Liver (tissue), 9 donors: ENCODE data around the gene CEP250. TPM values are rescaled to one million over a fixed set of nuclear protein-coding genes. Genes with fewer than 3 reads are reported as not detected.
"Not testable (repeated sequence)": the region's sequence is repeated elsewhere in the genome, so short reads cannot be mapped to it uniquely, and the experiment has no call there.

Experiments used
- DNase-seq: peaks from one replicate; pipeline ENCODE4 v3.0.0-alpha.2; 2017; ENCODE audit warnings: low spot score
- H3K27ac ChIP-seq, 2 donors: one replicate each; pipeline ENCODE4 v1.7.0; 2013; ENCODE audit warnings: inconsistent platforms in 2 of 2, low read length in 2 of 2, control low read depth in 1 of 2, low read depth in 1 of 2, mild to moderate bottlenecking in 1 of 2
- H3K27me3 ChIP-seq, 4 donors: one replicate each; pipeline versions ENCODE4 v1.6.1 to v1.7.0; 2013; ENCODE audit warnings: low read length in 3 of 4, inconsistent platforms in 1 of 4, mild to moderate bottlenecking in 1 of 4, moderate library complexity in 1 of 4; ENCODE audit not compliant: control insufficient read depth in 4 of 4, insufficient read depth in 4 of 4
- H3K36me3 ChIP-seq, 4 donors: one replicate each; pipeline versions ENCODE4 v1.6.1 to v1.7.0; 2013; ENCODE audit warnings: low read length in 3 of 4, mild to moderate bottlenecking in 3 of 4, low read depth in 1 of 4, moderate library complexity in 1 of 4; ENCODE audit not compliant: control insufficient read depth in 4 of 4, insufficient read depth in 3 of 4
- H3K4me1 ChIP-seq, 4 donors: one replicate each; pipeline versions ENCODE4 v1.6.1 to v1.7.0; 2013; ENCODE audit warnings: low read length in 3 of 4, mild to moderate bottlenecking in 3 of 4, moderate library complexity in 1 of 4; ENCODE audit not compliant: control insufficient read depth in 4 of 4, insufficient read depth in 4 of 4
- H3K4me3 ChIP-seq, 3 donors: one replicate each; pipeline versions ENCODE4 v1.6.1 to v1.7.0; 2013; ENCODE audit warnings: low read length in 3 of 3, control low read depth in 1 of 3, low read depth in 1 of 3, mild to moderate bottlenecking in 1 of 3
- H3K9ac ChIP-seq, 2 donors: one replicate each; pipeline ENCODE4 v1.7.0; 2013; ENCODE audit warnings: low read length in 2 of 2, mild to moderate bottlenecking in 2 of 2, moderate library complexity in 2 of 2, control low read depth in 1 of 2, low read depth in 1 of 2
- H3K9me3 ChIP-seq, 4 donors: one replicate each; pipeline versions ENCODE4 v1.6.1 to v1.7.0; 2013; ENCODE audit warnings: low read length in 3 of 4; ENCODE audit not compliant: control insufficient read depth in 4 of 4
- EGR1 ChIP-seq, 2 donors: IDR thresholded peaks; 2 replicates each; pipeline ENCODE4 v1.6.1; 2016 to 2018; ENCODE audit warnings: antibody characterized with exemption in 2 of 2, low read depth in 2 of 2
- FOXA1 ChIP-seq: IDR thresholded peaks from 2 replicates; pipeline ENCODE4 v1.6.1; 2016; ENCODE audit warnings: antibody characterized with exemption
- FOXA2 ChIP-seq: IDR thresholded peaks from 2 replicates; pipeline ENCODE4 v1.6.1; 2016; ENCODE audit warnings: antibody characterized with exemption
- GABPA ChIP-seq, 2 donors: IDR thresholded peaks in 1 of 2; conservative IDR thresholded peaks in 1 of 2; 2 replicates each; pipeline ENCODE4 v1.6.1; 2016; ENCODE audit warnings: antibody characterized with exemption in 2 of 2, mild to moderate bottlenecking in 1 of 2, moderate library complexity in 1 of 2
- HNF4A ChIP-seq, 2 donors: conservative IDR thresholded peaks; 2 replicates each; pipeline ENCODE4 v1.6.1; 2016; ENCODE audit warnings: antibody characterized with exemption in 2 of 2, mild to moderate bottlenecking in 2 of 2
- HNF4G ChIP-seq: IDR thresholded peaks from 2 replicates; pipeline ENCODE4 v1.6.1; 2016; ENCODE audit warnings: antibody characterized with exemption
- JUND ChIP-seq, 2 donors: IDR thresholded peaks; 2 replicates each; pipeline ENCODE4 v1.6.1; 2016; ENCODE audit warnings: antibody characterized with exemption in 2 of 2
- NR2F2 ChIP-seq: IDR thresholded peaks from 2 replicates; pipeline ENCODE4 v1.6.1; 2016; ENCODE audit warnings: antibody characterized with exemption
- RAD21 ChIP-seq, 2 donors: IDR thresholded peaks; 2 replicates each; pipeline ENCODE4 v1.6.1; 2016; ENCODE audit warnings: antibody characterized with exemption in 2 of 2, mild to moderate bottlenecking in 2 of 2
- RXRA ChIP-seq, 2 donors: IDR thresholded peaks; 2 replicates each; pipeline ENCODE4 v1.6.1; 2017 to 2018; ENCODE audit warnings: antibody characterized with exemption in 2 of 2, mild to moderate bottlenecking in 1 of 2
- SP1 ChIP-seq: IDR thresholded peaks from 2 replicates; pipeline ENCODE4 v1.6.1; 2018; ENCODE audit warnings: antibody characterized with exemption, mild to moderate bottlenecking
- TAF1 ChIP-seq: conservative IDR thresholded peaks from 2 replicates; pipeline ENCODE4 v1.6.1; 2016; ENCODE audit warnings: antibody characterized with exemption, mild to moderate bottlenecking
- YY1 ChIP-seq: IDR thresholded peaks from 2 replicates; pipeline ENCODE4 v1.6.1; 2016; ENCODE audit warnings: antibody characterized with exemption, mild to moderate bottlenecking
- WGBS: extraction: QIAGEN DNeasy Blood & Tissue Kit; methylation state at CpG from one replicate; pipeline ENCODE4 v1.1.7; 2013; 5-methylcytosine and 5-hydroxymethylcytosine counted together
- polyA plus RNA-seq, 2 donors: library from polyadenylated mRNA; stranded (reverse) in 1 of 2; unstranded in 1 of 2; fragments of 200-250 nt in 1 of 2; fragments of >200 nt in 1 of 2; fragmentation: Nextera tagmentation in 1 of 2; extraction: Ambion mirVana in 1 of 2; gene quantifications; one replicate each; pipeline versions ENCODE4 v1.2.1 to v1.2.3, GENCODE V29; 2013 to 2015
- total RNA-seq, 2 donors: library from RNA; depleted of rRNA; stranded (reverse); fragments of >200 nt; gene quantifications; one replicate each; pipeline ENCODE4 v1.2.3, GENCODE V29; 2014
- TF ChIP-seq, protein P1 (sequence below): IDR thresholded peaks from 2 replicates; pipeline ENCODE4 v1.6.1; 2016; ENCODE audit warnings: antibody characterized with exemption, mild to moderate bottlenecking
- TF ChIP-seq, protein P2 (sequence below): fragments of 150-350 bp; IDR thresholded peaks from 2 replicates; pipeline ENCODE4 v1.5.1; 2017; ENCODE audit warnings: improper control_type of control experiment, low read depth, low read length; ENCODE audit not compliant: missing input control
- TF ChIP-seq, protein P3 (sequence below): IDR thresholded peaks from 2 replicates; pipeline ENCODE4 v1.6.1; 2016; ENCODE audit warnings: antibody characterized with exemption
- TF ChIP-seq, protein P4 (sequence below): IDR thresholded peaks from 2 replicates; pipeline ENCODE4 v1.6.1; 2016; ENCODE audit warnings: antibody characterized with exemption
- TF ChIP-seq, protein P5 (sequence below): IDR thresholded peaks from 2 replicates; pipeline ENCODE4 v1.6.1; 2016; ENCODE audit warnings: antibody characterized with exemption
- donor health status: healthy.
- donor health status: healthy.
- donor health status: healthy.
- donor health status: healthy.
- donor health status: healthy.

The CEP250 gene
- total and polyA plus RNA-seq, 4 donors, result 3.4 to 13.3 (median 8.3) TPM

DNA sequence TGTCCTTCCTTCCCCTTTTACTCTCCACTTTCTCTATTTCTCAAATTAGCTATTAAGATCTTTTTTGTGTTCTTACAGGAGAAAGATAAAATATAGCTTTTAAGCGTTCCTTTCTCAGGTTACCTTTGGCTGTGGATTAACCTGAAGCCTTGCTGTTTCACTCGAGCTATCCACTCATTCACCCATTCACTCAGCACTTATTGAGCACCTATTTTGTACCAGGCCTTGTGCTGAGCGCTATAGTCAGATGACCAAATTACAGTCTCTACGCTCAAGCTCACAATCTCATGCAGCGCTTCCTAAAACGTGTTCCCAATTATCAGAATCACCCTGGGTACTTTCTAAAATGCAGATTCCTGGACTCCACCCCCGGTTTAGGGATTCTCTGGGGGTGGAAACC lies 1.8 kb upstream of the CEP250 start:
- H3K9me3 ChIP-seq, result no peaks in the 10 kb centered on the region
- no peak overlapping the region for H3K9ac ChIP-seq
- TF ChIP-seq FOXA1, result no peak
- no peak for TF ChIP-seq SP1
- TF ChIP-seq, protein P1, sequence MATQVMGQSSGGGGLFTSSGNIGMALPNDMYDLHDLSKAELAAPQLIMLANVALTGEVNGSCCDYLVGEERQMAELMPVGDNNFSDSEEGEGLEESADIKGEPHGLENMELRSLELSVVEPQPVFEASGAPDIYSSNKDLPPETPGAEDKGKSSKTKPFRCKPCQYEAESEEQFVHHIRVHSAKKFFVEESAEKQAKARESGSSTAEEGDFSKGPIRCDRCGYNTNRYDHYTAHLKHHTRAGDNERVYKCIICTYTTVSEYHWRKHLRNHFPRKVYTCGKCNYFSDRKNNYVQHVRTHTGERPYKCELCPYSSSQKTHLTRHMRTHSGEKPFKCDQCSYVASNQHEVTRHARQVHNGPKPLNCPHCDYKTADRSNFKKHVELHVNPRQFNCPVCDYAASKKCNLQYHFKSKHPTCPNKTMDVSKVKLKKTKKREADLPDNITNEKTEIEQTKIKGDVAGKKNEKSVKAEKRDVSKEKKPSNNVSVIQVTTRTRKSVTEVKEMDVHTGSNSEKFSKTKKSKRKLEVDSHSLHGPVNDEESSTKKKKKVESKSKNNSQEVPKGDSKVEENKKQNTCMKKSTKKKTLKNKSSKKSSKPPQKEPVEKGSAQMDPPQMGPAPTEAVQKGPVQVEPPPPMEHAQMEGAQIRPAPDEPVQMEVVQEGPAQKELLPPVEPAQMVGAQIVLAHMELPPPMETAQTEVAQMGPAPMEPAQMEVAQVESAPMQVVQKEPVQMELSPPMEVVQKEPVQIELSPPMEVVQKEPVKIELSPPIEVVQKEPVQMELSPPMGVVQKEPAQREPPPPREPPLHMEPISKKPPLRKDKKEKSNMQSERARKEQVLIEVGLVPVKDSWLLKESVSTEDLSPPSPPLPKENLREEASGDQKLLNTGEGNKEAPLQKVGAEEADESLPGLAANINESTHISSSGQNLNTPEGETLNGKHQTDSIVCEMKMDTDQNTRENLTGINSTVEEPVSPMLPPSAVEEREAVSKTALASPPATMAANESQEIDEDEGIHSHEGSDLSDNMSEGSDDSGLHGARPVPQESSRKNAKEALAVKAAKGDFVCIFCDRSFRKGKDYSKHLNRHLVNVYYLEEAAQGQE, result no peak
- TF ChIP-seq, protein P2, sequence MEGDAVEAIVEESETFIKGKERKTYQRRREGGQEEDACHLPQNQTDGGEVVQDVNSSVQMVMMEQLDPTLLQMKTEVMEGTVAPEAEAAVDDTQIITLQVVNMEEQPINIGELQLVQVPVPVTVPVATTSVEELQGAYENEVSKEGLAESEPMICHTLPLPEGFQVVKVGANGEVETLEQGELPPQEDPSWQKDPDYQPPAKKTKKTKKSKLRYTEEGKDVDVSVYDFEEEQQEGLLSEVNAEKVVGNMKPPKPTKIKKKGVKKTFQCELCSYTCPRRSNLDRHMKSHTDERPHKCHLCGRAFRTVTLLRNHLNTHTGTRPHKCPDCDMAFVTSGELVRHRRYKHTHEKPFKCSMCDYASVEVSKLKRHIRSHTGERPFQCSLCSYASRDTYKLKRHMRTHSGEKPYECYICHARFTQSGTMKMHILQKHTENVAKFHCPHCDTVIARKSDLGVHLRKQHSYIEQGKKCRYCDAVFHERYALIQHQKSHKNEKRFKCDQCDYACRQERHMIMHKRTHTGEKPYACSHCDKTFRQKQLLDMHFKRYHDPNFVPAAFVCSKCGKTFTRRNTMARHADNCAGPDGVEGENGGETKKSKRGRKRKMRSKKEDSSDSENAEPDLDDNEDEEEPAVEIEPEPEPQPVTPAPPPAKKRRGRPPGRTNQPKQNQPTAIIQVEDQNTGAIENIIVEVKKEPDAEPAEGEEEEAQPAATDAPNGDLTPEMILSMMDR, result no peak
- TF ChIP-seq JUND (IDR thresholded peaks at IDR 0.05), result no peak
- TF ChIP-seq TAF1, result no peak
- TF ChIP-seq HNF4A (conservative IDR thresholded peaks at IDR 0.05), result no peak
- no peak for TF ChIP-seq YY1
- no peak for TF ChIP-seq HNF4G
- TF ChIP-seq, protein P3, sequence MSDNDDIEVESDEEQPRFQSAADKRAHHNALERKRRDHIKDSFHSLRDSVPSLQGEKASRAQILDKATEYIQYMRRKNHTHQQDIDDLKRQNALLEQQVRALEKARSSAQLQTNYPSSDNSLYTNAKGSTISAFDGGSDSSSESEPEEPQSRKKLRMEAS, result no peak
- TF ChIP-seq RXRA (IDR thresholded peaks at IDR 0.05), result no peak
- TF ChIP-seq FOXA2, result no peak
- TF ChIP-seq, protein P4, sequence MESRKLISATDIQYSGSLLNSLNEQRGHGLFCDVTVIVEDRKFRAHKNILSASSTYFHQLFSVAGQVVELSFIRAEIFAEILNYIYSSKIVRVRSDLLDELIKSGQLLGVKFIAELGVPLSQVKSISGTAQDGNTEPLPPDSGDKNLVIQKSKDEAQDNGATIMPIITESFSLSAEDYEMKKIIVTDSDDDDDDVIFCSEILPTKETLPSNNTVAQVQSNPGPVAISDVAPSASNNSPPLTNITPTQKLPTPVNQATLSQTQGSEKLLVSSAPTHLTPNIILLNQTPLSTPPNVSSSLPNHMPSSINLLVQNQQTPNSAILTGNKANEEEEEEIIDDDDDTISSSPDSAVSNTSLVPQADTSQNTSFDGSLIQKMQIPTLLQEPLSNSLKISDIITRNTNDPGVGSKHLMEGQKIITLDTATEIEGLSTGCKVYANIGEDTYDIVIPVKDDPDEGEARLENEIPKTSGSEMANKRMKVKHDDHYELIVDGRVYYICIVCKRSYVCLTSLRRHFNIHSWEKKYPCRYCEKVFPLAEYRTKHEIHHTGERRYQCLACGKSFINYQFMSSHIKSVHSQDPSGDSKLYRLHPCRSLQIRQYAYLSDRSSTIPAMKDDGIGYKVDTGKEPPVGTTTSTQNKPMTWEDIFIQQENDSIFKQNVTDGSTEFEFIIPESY, result no peak
- TF ChIP-seq EGR1 (IDR thresholded peaks at IDR 0.05; ENCODE audit: low read depth in 2 of 2), result no peak
- TF ChIP-seq, protein P5, sequence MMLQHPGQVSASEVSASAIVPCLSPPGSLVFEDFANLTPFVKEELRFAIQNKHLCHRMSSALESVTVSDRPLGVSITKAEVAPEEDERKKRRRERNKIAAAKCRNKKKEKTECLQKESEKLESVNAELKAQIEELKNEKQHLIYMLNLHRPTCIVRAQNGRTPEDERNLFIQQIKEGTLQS, result no peak
- TF ChIP-seq RAD21 (IDR thresholded peaks at IDR 0.05), result no peak
- TF ChIP-seq GABPA (IDR thresholded peaks at IDR 0.05 in 1 of 2, conservative IDR thresholded peaks at IDR 0.05 in 1 of 2), result no peak
- TF ChIP-seq NR2F2, result no peak
- 92% methylated on average over 7 of the region's 7 CpGs for WGBS
- H3K27me3 ChIP-seq, result no peaks in the 10 kb centered on the region
- peaks cover 0 to 7% (median 3%) of the 10 kb centered on the region in 4 donors for H3K4me1 ChIP-seq
- H3K36me3 ChIP-seq, result no peaks in the 10 kb centered on the region
- no peak overlapping the region for H3K27ac ChIP-seq
- no peak overlapping the region for H3K4me3 ChIP-seq
- DNase-seq, result no peak

DNA sequence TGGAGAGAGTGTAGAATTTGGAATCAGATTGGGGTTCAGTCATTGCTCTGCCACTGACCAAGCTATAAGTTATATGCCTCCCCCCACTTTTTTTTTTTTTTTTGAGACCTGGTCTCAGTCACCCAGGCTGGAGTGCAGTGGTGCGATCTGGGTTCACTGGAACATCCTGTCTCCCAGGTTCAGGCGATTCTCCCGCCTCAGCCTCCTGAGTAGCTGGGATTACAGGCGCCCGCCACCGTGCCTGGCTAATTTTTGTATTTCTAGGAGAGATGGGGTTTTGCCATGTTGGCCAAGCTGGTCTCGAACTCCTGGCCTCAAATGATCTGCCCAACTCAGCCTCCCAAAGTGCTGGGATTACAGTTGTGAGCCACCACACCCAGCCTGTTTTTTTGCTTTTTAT lies 1.3 kb downstream of the CEP250 start:
- H3K9ac ChIP-seq, H3K27ac ChIP-seq: not testable (repeated sequence)
- WGBS, result 95% methylated on average over 7 of the region's 7 CpGs

DNA sequence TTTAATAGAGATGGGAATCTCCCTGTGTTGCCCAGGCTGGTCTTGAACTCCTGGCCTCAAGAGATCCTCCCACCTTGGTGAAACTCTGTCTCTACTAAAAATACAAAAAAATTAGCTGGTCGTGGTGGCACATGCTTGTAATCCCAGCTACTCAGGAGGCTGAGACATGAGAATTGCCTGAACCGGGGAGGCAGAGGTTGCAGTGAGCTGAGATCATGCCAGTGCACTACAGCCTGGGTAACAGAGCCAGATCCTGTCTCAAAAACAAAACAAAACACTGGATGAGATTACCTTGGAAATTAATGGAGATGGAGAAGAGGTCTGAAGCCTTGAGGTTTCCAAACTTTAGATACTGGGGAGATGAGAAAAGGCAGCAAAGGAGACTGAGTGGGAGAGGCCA lies 2.1 kb downstream of the CEP250 start:
- H3K9ac ChIP-seq, H3K4me3 ChIP-seq: not testable (repeated sequence)
- 88% methylated on average over 2 of the region's 2 CpGs for WGBS

More for the DNA sequence above, 1.3 kb downstream of the CEP250 start:
- not testable (repeated sequence) for H3K9me3 ChIP-seq, DNase-seq, H3K4me3 ChIP-seq, H3K4me1 ChIP-seq, H3K36me3 ChIP-seq, H3K27me3 ChIP-seq

More for the DNA sequence above, 2.1 kb downstream of the CEP250 start:
- H3K4me1 ChIP-seq, H3K27ac ChIP-seq, H3K9me3 ChIP-seq, DNase-seq, H3K27me3 ChIP-seq: not testable (repeated sequence)
- H3K36me3 ChIP-seq, result peaks cover 0 to 13% (median 6%) of the 10 kb centered on the region in 4 donors
